Measurements from ENCODE around the gene SNX22. TPM values are rescaled to one million over a fixed set of nuclear protein-coding genes. Genes with fewer than 3 reads are reported as not detected.

The SNX22 gene
- total and polyA plus RNA-seq, 9 of the 15 experiments (the other 6 are each of a cell fraction or from before 2014, with no cell fraction given), result 0.91 to 3.0 (median 2.0) TPM

DNA sequence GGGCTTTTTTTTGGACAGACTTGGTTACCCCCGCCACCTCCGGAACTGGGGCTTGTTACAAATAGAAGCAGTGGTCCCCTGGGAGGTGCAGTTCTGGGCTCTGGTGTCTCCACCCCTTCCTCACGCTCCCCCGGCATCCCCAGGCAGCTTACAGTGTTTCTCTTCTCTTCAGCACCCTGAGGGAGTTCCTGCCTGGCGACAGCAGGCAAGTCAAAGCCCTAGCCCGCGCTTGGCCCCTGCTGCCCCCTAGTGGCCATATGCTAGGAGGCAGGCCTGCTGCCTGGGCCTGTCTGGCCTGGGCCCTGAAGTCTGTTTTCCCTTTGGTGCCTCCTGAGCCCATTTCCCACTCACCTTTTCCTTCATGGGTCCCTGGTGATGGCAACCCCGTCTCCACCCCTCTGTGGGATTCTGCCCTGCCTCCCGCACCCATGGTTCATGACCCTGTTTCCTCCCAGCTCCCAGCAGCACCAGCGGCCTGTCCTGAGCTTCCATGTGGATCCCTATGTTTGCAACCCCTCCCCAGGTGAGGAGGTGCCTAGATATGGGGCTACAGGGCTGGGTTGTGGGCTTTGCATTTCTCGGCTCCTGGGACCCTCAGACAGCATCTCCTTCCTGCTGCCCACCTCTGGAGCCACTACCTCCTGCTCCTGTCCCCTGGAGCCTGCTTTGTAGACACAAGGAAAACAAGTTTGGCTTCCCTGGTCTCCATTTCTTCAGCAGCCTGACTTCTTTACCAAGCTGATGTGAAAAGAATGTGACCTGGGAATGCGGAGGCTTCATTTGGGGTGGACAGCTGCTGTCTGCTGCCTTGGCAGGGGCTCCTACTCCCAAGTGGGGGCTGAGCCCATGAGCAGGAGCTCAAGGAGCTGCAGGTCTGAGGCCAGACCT is 2.2 kb downstream of the SNX22 start (continued):
- no peak for TF ChIP-seq NR1H2 (CRISPR knock-in tag; IDR thresholded peaks at IDR 0.05)
- TF ChIP-seq KLF16 (IDR thresholded peaks at IDR 0.05), result peak; percentile 63
- TF ChIP-seq ERF (CRISPR knock-in tag; IDR thresholded peaks at IDR 0.05), result no peak
- no peak for TF ChIP-seq KLF10 (CRISPR knock-in tag; IDR thresholded peaks at IDR 0.05)
- TF ChIP-seq SOX6 (IDR thresholded peaks at IDR 0.05), result peak; percentile 16; the same call in 1 of the 2 replicates
- no peak for TF ChIP-seq DACH1 (IDR thresholded peaks at IDR 0.05; ENCODE audit: partially characterized antibody)
- TF ChIP-seq RB1 (IDR thresholded peaks at IDR 0.05; ENCODE audit: low read depth), result peak; percentile 97
- peak; percentile 91; the same call in 1 of the 2 replicates for TF ChIP-seq POLR2AphosphoS2 (IDR thresholded peaks at IDR 0.05; ENCODE audit: low read length)
- no peak for TF ChIP-seq ZNF398 (CRISPR knock-in tag; IDR thresholded peaks at IDR 0.05)
- peak; percentile 77 for TF ChIP-seq POLR2A (conservative IDR thresholded peaks at IDR 0.05)
- no peak for TF ChIP-seq ARHGAP35 (IDR thresholded peaks at IDR 0.05; ENCODE audit: partially characterized antibody)
- TF ChIP-seq CBX5 (IDR thresholded peaks at IDR 0.05; ENCODE audit: borderline replicate concordance, low read depth), result no peak
- TF ChIP-seq CHAMP1 (IDR thresholded peaks at IDR 0.05), result no peak
- no peak for TF ChIP-seq IFI16 (CRISPR knock-in tag; IDR thresholded peaks at IDR 0.05)
- TF ChIP-seq CBFA2T2 (conservative IDR thresholded peaks at IDR 0.05), result no peak
- no peak for TF ChIP-seq HNRNPL (IDR thresholded peaks at IDR 0.05; ENCODE audit: low read depth, low read length)
- 0 out of 2 replicates have a peak, but pooled peaks have one; percentile 26 for TF ChIP-seq MYC (IDR thresholded peaks at IDR 0.05; ENCODE audit: low read depth, low read length)
- no peak for TF ChIP-seq MYC (CRISPR knock-in tag; IDR thresholded peaks at IDR 0.05; ENCODE audit: borderline replicate concordance, low read depth)
- no peak for TF ChIP-seq HIVEP1 (CRISPR knock-in tag; IDR thresholded peaks at IDR 0.05)
- no peak for TF ChIP-seq TGIF2 (CRISPR knock-in tag; IDR thresholded peaks at IDR 0.05)
- TF ChIP-seq ZFPM2 (CRISPR knock-in tag; IDR thresholded peaks at IDR 0.05), result peak; percentile 61; the same call in 1 of the 2 replicates
- TF ChIP-seq FOS (IDR thresholded peaks at IDR 0.05; ENCODE audit: extremely low read depth, insufficient read length), result no peak
- no peak for TF ChIP-seq GTF2E2 (tag; IDR thresholded peaks at IDR 0.05)
- no peak for TF ChIP-seq ZNF143 (CRISPR knock-in tag; IDR thresholded peaks at IDR 0.05)
- no peak for TF ChIP-seq COPS2 (conservative IDR thresholded peaks at IDR 0.05)
- no peak for TF ChIP-seq CAMTA2 (CRISPR knock-in tag; conservative IDR thresholded peaks at IDR 0.05)
- peak; percentile 47 for TF ChIP-seq NEUROD1 (IDR thresholded peaks at IDR 0.05; ENCODE audit: borderline replicate concordance, low read depth, low read length, partially characterized antibody)
- TF ChIP-seq ZNF589 (CRISPR knock-in tag; IDR thresholded peaks at IDR 0.05; ENCODE audit: low read depth), result no peak

Measured in K562 (cell line).